GM18907 (cell line): ENCODE results near the gene PPP2R2C.

Experiments used
- ATAC-seq: cut with Tn5 transposase; IDR thresholded peaks from one replicate; pipeline ENCODE4 v1.9.1; 2021; ENCODE audit warnings: mild to moderate bottlenecking, moderate library complexity; ENCODE audit not compliant: unreplicated experiment

The PPP2R2C gene

GRCh38 chr4:6332669-6333050 lies 139.8 kb downstream of the PPP2R2C start:
- ATAC-seq, result no peak

- ATAC-seq, result no peak
These were observed 140.3 kb downstream of the PPP2R2C start for GRCh38 chr4:6332042-6332668.

DNA sequence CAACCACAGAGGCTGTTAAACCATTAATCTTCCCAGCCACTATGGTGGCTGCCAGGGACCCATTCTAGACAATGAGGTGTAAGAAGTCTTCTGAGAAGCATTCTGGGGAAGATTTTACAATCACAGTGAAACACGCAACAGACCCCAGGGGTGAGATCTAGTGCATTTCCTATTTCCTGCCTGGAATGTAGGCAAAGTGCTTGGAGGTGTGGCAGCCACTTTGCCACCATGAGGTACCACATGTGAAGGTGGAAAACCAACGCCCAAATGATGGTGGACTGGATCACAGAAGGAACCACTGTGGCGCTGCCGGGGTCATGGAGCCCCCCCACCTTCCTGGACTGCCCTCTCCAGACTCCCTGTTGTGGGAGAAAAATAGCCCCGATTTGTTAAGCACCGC lies 140.9 kb downstream of the PPP2R2C start:
- no peak for ATAC-seq

DNA sequence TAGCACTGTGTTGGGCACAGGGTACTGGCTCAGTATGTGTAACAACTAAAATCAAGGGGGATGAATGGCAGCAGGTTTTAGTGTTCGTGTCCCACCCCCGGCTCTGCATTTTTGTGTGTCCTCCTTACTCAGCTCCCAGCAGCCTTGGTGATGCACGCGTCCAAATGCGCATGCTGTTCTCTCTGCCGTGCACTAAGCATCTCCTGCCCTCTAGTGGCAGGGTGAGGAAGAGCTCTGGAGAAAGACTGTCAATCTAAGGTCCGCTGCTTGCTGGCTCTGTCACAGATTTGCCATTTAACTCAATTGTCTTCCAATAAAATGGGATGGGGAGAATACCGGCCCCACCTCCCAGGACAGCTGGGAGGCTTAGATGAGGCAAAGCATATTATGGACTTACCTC lies 141.4 kb downstream of the PPP2R2C start:
- ATAC-seq, result no peak

GRCh38 chr4:6330384-6330767 lies 142.0 kb downstream of the PPP2R2C start:
- no peak for ATAC-seq

GRCh38 chr4:6329478-6330383 lies 142.7 kb downstream of the PPP2R2C start:
- ATAC-seq, result no peak

DNA sequence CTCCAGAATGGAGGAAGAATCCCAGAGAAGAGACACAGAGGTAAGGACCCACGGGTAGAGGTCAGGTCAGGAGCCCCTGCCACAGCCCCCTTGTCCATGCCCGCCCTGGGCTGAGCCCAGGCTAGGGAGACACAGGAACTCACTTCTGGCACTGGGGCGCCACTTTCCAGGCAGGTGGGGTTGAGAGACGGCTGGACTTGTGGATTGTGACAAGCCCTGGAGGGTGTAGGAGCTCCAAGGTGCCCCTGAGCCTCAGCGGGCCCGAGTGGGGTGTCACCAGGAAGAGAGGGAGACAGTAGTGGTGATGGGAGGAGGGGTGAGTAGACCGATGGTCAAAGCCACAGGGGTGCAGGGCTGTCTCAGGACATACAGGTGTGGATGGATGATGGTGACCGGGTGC lies 143.9 kb downstream of the PPP2R2C start:
- no peak for ATAC-seq

DNA sequence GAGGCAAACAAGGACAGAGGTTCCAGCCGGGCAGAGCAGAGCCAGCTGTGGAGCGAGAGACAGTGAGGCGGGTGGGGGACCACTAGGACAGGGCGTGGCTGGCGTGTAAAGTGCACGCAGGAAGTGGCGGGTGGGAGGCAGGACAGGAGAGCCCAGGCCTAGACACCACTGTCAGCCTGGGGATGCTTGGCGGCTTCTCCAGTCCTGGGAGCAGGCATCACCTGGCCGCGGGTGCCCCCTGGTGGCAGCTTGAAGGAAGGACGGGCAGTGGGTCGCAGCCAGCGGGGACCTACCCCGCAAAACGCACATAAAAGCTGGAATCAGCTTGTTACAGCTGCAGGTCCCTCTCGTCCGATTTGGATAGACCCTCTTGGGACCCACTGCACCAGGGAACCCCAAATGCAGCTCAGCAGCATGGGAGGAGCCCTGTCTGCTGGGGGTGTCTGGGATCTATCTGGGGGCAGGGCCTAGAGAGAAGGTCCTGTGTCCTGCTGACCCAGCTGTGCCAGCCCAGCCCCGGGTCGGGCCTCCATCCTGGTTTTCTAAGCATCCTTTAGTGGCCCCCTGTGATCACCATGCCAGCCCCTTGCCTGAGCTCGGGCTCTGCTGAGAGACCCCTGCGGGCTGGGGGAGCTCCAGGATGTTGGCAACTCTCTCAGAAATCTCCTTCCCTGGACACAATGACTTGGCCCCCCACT lies 145.0 kb downstream of the PPP2R2C start:
- ATAC-seq, result peak; percentile 55

GRCh38 chr4:6326312-6327060 lies 145.9 kb downstream of the PPP2R2C start:
- no peak for ATAC-seq

DNA sequence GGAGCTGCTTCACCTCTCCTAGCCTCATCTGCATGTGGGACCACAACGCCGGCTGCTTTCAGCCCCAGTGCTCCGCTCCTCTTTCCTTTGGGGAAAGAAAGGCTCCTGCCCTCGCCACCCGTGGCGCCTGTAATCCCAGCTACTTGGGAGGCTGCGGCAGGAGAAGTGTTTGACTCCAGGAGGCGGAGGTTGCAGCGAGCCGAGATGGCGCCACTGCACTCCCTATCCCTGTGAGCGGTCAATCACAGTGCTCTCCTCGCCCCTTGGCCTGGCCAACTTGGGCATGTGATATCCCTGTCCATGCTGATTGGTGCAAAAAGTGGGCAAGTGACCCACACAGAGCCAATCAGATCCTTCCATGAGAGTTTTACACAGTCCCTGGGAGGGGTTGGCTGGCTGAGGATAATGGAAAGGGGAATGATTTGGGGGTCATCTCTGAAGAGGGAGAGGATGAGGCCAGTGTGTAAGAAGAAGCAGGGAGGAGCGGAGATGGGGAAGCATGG lies 146.6 kb downstream of the PPP2R2C start:
- no peak for ATAC-seq

GRCh38 chr4:6324999-6325787 lies 147.2 kb downstream of the PPP2R2C start:
- no peak for ATAC-seq

- ATAC-seq, result no peak
These were observed 147.9 kb downstream of the PPP2R2C start for GRCh38 chr4:6324461-6324998.

- peak; percentile 60 for ATAC-seq
These were observed 149.4 kb downstream of the PPP2R2C start for GRCh38 chr4:6322761-6323566.

DNA sequence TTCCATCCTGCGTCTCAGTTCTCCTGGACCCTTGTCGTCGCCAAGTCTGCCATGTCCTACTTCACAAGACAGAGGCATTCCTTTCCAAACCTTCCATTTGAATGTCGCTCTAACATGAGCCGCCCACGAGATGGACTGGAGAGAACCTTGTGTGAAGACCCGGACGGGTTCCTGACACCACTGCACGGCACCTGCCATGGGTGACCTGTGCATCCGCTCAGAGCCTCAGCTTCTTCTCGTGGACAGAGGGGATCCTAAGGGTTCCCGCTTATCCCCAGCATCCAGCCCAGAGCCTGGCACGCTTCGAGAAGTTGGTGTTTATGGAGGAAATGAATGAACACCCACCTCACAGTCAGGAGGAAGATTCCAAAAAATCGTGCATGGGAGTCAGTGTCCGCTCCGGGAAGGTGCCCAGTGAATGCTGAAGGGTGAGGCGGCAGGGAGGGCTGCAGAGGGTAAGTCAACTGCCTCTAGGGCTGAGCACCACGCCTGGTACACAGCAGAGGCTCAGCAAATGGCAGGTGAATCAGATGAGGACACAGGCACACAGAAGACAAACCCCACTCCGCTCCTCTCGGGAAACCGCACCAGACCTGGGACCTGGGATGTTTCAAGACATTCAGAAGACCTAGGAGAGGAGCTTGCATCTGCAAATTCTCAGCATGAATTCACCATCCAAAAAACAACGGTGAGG lies 150.2 kb downstream of the PPP2R2C start:
- no peak for ATAC-seq

DNA sequence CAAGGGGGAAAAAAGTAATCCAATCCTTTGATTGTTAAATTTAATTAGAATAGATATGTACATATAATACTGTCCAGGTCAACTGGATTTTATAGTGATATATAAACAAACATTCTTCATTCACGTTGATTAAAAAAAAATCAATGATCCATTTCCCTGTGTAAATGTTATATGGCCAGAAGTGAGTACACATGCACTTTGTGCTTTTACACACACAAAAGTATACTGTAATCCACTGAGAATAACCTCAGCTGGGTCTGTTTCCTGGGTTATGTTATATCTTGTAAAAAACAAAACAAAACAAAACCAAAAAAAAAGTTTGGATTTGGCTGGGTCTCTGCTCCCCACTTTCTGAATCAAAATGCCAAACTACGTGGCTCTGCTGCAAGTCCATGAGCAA lies 151.1 kb downstream of the PPP2R2C start:
- no peak for ATAC-seq

GRCh38 chr4:6320663-6321062 lies 151.8 kb downstream of the PPP2R2C start:
- ATAC-seq, result no peak

GRCh38 chr4:6319530-6320150 lies 152.8 kb downstream of the PPP2R2C start:
- no peak for ATAC-seq

DNA sequence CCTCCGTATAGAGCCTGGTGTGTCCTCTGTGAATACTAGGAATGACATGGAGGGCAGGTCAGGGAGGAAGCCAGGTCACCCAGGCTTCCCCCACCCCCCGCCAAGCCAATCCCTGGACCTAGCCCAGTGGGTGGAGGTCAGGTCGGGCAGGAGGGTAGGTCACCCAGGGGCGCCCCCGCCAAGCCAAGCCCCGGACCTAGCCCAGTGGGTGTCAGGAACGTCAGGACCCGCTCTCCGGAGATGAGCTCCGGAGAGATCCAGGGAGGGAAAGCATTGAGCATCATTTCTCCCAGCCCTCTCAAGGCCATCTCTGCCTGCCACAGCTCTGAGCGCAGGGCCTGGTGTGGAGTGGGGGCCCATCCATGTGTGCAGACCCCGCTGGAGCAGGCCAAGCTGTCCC lies 154.2 kb downstream of the PPP2R2C start:
- no peak for ATAC-seq
